ENCODE data around the gene CAP2.

DNA sequence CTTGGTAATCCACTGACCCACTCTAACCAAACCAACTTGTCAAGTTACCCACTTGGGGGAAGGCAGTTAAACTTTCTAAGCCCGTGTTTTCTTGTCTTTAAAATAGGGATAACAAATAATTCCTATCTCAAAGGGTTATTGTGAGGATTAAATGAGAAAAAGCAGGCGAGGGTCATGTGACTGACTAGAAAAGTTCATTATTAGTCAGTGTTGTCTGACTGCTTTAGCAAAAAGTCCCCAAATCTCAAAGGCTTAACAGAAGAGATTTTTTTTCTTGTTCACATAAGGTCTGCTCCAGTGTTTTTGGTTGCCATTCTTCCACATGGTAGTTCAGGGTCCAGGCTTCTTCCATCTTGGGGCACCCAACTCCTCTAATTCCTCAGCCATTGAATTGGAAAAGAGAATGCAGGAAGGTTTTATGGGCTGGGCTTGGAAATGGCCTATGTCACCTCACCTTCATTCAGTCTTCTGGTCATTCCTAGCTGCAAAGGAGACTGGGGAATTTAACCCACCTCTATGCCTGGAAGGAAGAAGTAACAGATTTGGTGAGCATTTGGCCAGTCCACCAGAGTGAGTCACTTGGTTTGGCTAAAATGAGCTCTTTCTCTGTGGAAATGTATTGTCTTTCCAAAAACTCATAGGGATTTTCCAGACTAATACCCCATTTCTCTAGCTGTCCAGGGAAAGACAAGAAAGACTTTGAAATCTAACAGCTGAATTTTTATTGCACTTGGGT, 77.0 kb downstream of the CAP2 start:
- TF ChIP-seq POLR2A (IDR thresholded peaks at IDR 0.05; ENCODE audit: low read length) (no peak), GATA1 (IDR thresholded peaks at IDR 0.05; ENCODE audit: low read depth, low read length) (no peak)

Measured in erythroblast (primary cell).